ENCODE results near the gene TMIGD2. TPM values are rescaled to one million over a fixed set of nuclear protein-coding genes. Genes with fewer than 3 reads are reported as not detected.

TMIGD2 gene
- polyA plus RNA-seq, 1 donor from 2014 or later: not detected

- no peak overlapping the region for H2AFZ ChIP-seq (ENCODE audit: low read depth, low read length)
- TF ChIP-seq CTCF (IDR thresholded peaks at IDR 0.05; ENCODE audit: poor library complexity, severe bottlenecking): no peak
- TF ChIP-seq MXI1 (conservative IDR thresholded peaks at IDR 0.05; ENCODE audit: poor library complexity, severe bottlenecking): no peak
- no peak for TF ChIP-seq POLR2AphosphoS5 (IDR thresholded peaks at IDR 0.05)
- no peak for TF ChIP-seq TAF1 (IDR thresholded peaks at IDR 0.05; ENCODE audit: low read depth)
- no peak for TF ChIP-seq SMC3 (conservative IDR thresholded peaks at IDR 0.05; ENCODE audit: poor library complexity)
- TF ChIP-seq EZH2 (IDR thresholded peaks at IDR 0.05; ENCODE audit: borderline replicate concordance, insufficient read depth, low read length, poor library complexity, severe bottlenecking): no peak
- no peak for TF ChIP-seq REST (IDR thresholded peaks at IDR 0.05; ENCODE audit: borderline replicate concordance)
- no peak for TF ChIP-seq RAD21 (conservative IDR thresholded peaks at IDR 0.05)
- TF ChIP-seq EP300 (conservative IDR thresholded peaks at IDR 0.05; ENCODE audit: poor library complexity, severe bottlenecking): no peak
- no peaks in the 10 kb centered on the region for H4K20me1 ChIP-seq (ENCODE audit: insufficient read depth)
- no peak overlapping the region for H3K27ac ChIP-seq (ENCODE audit: low read length)
- H3F3A ChIP-seq (ENCODE audit: insufficient read depth, low read length, poor library complexity, severe bottlenecking): no peaks in the 10 kb centered on the region
- no peaks in the 10 kb centered on the region for H3K9me2 ChIP-seq (ENCODE audit: insufficient read depth, low read length)
- H3K36me3 ChIP-seq (ENCODE audit: insufficient read depth, low read length): peaks cover 10% of the 10 kb centered on the region
- H3K9ac ChIP-seq (ENCODE audit: low read length): no peak overlapping the region
- H3K4me3 ChIP-seq (ENCODE audit: low read length): no peak overlapping the region
- no peak overlapping the region for H3K4me2 ChIP-seq (ENCODE audit: low read length)
- no peaks in the 10 kb centered on the region for H3K79me2 ChIP-seq (replicated peaks; ENCODE audit: insufficient read depth, low read length)
- H3K9me3 ChIP-seq (ENCODE audit: low read length): no peaks in the 10 kb centered on the region
- no peaks in the 10 kb centered on the region for H3K27me3 ChIP-seq (ENCODE audit: insufficient read depth, low read depth, low read length)
Measured at GRCh38 chr19:4316956-4317355, 14.8 kb upstream of the TMIGD2 start.

GRCh38 chr19:4313847-4314490 is 11.8 kb upstream of the TMIGD2 start:
- no peak overlapping the region for H3K4me3 ChIP-seq (ENCODE audit: low read length)
- H3K4me2 ChIP-seq (ENCODE audit: low read length): no peak overlapping the region
- H3K9me3 ChIP-seq (ENCODE audit: low read length): no peaks in the 10 kb centered on the region
- H3K36me3 ChIP-seq (ENCODE audit: insufficient read depth, low read length): peaks cover 20% of the 10 kb centered on the region
- no peak overlapping the region for H3K9ac ChIP-seq (ENCODE audit: low read length)
- H3K27me3 ChIP-seq (ENCODE audit: insufficient read depth, low read depth, low read length): no peaks in the 10 kb centered on the region
- no peaks in the 10 kb centered on the region for H3K79me2 ChIP-seq (replicated peaks; ENCODE audit: insufficient read depth, low read length)
- TF ChIP-seq RAD21 (conservative IDR thresholded peaks at IDR 0.05): no peak
- TF ChIP-seq CTCF (IDR thresholded peaks at IDR 0.05; ENCODE audit: poor library complexity, severe bottlenecking): no peak
- no peak for TF ChIP-seq EP300 (conservative IDR thresholded peaks at IDR 0.05; ENCODE audit: poor library complexity, severe bottlenecking)
- no peak for TF ChIP-seq MXI1 (conservative IDR thresholded peaks at IDR 0.05; ENCODE audit: poor library complexity, severe bottlenecking)
- TF ChIP-seq TAF1 (IDR thresholded peaks at IDR 0.05; ENCODE audit: low read depth): no peak
- no peak for TF ChIP-seq REST (IDR thresholded peaks at IDR 0.05; ENCODE audit: borderline replicate concordance)
- no peak for TF ChIP-seq EZH2 (IDR thresholded peaks at IDR 0.05; ENCODE audit: borderline replicate concordance, insufficient read depth, low read length, poor library complexity, severe bottlenecking)
- TF ChIP-seq SMC3 (conservative IDR thresholded peaks at IDR 0.05; ENCODE audit: poor library complexity): no peak
- TF ChIP-seq POLR2AphosphoS5 (IDR thresholded peaks at IDR 0.05): no peak
- no peaks in the 10 kb centered on the region for H4K20me1 ChIP-seq (ENCODE audit: insufficient read depth)
- no peak overlapping the region for H2AFZ ChIP-seq (ENCODE audit: low read depth, low read length)
- no peaks in the 10 kb centered on the region for H3F3A ChIP-seq (ENCODE audit: insufficient read depth, low read length, poor library complexity, severe bottlenecking)
- no peak overlapping the region for H3K27ac ChIP-seq (ENCODE audit: low read length)
- no peaks in the 10 kb centered on the region for H3K9me2 ChIP-seq (ENCODE audit: insufficient read depth, low read length)
